Measurements from ENCODE around the gene AWAT1.
"Not testable (repeated sequence)": the region's sequence is repeated elsewhere in the genome, so short reads cannot be mapped to it uniquely, and the experiment has no call there.

Gene AWAT1

DNA sequence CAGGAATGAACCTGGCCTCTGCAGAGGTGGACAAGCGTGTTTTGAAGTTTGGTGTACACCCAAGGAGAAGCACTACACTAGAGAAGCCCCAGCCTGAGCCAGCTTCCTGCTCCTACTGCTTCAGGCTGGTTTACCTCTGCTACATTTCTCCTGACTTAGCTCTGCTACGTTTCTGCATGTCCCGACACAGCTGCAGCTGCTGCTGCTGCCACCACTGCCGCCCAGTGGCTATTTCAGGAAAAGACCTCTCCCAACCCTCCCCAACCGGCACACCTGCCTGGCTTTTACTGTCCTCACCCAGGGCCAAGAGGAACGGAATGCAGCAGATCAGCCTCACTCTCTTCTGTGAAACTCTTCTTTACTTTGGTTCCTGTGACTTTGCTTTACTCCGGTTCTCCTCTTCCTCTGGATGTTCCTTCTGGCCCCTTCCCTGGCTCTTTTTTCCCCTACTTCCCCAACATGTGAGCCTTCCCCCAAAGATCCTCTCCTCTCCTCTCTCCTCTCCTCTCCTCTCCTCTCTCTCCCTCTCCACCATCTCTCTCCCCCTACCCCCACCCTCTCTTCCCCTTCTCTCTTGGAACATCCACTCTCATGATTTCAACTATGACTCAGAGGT is 28.6 kb downstream of the AWAT1 start:
- peak; percentile 14 to 26 for DNase-seq (ENCODE audit: low read depth in 2 of 2)

DNA sequence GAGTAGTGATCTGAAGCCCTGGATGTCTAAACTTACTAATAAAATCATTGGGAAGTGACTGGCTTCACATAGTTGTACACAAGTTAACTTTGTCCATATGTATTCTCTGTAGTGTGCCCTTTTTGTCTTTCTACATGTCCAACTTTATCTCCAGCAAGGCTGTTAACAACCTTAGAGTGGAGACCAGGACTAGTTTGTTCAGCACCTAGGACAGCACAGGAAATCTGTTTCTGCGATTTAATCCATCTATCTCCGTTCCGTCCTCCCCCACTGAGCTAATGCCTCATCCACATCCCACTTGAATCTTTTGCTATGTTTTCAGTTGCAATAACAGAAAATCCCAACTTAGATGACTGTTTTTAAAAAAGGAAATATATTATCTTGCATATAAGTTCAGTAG is 30.3 kb downstream of the AWAT1 start:
- no peak for DNase-seq (ENCODE audit: low read depth in 2 of 2)

DNA sequence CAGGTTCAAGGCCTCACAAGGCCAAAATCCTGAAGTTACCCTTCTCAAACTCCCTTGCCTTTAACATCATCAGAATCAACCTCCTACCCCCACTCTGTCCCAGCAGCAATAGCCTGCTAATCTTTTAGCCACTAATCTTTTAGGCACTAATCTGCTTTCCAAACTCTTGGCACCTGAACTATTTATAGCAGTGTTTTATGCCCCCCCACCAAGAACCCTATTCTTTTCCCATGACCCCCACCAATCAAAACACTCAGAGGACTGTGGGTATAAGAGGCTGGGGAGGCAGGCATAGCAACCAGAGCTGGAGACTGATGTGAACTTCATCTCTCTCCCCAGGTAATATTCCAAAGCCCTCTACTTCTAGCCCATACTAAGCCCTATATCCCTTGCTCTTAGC is 33.6 kb downstream of the AWAT1 start, which contains the start of gene ARR3:
TSS of gene ARR3 (plus strand) at position 301 of the 400 bp plus-strand sequence. CDS start 1,052 bp downstream, outside the sequence.
- no peak for DNase-seq (ENCODE audit: low read depth in 2 of 2)

DNA sequence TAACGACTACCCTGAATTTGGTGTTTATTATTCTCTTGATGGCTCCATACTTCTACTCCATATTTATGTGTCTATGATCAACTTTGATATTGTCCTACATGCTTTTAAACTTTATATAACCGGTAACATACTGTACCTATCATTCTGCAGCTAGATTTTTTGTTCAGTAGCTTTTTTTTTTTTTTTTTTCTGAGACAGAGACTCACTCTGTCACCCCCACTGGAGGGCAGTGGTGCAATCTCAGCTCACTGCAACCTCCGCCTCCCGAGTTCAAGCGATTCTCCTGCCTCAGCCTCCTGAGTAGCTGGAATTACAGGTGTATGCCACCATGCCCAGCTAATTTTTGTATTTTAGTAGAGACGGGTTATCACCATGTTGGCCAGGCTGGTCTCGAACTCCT is 39.6 kb downstream of the AWAT1 start:
- DNase-seq (ENCODE audit: low read depth in 2 of 2) = not testable (repeated sequence)

DNA sequence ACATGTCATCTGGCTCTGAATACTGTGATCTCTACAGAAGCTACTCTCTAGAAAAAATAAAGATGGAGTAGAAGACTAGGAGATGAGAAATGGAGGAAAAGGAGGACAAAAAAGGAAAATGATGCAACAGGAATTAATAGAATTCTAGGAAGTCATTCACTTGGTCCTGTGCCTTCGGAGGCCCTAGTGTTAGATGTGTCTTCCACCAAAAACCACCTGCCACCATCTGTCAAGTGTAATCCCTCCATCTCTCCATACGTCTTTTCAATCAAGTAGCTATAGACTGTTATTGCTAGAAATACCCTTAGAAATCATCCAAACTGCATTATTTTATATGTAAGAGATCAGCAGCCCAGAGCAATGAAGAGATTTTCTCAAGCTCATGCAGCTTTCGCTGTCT is 44.6 kb downstream of the AWAT1 start:
- DNase-seq (ENCODE audit: low read depth in 2 of 2) = no peak

DNA sequence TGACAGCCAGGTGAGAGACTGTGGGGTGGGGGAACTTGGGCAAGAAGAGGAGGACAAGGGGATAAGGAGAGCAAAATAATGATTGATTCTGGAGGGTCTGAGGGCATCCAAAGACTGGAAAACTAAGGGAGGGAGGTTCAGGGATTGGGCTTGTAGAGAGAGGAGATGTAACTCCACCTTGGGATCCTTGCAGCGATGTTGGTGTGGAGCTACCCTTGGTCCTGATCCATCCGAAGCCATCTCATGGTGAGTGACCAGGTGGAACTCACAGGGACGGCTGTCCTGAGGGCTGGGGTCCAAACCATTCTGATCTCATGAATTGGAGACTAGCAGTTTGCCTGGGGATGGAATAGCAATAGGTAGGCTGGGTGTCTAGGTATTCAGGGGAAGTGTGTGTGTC is 46.1 kb downstream of the AWAT1 start:
- DNase-seq (ENCODE audit: low read depth in 2 of 2) = no peak

DNA sequence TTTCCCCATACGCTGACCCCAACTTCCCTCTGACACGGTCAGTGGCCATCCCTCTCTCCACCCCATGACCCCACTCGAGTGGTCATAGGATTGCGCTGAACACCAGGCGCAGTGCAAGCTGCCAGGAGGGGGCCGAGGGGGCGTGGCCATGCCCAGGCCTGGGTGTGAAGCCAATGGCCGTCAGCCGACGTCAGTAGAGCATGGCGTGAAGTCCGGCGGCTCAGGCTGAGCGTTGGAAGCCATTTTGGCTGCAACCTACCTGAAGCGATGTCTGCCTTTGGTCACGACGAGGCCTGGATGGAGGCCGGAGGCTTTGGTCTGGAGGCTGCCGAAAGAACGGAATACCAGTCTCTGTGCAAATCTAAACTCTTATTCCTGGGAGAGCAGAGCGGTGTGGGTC is 47.5 kb downstream of the AWAT1 start, which contains the start of gene RAB41:
TSS of gene RAB41 (plus strand) at position 222 of the 400 bp plus-strand sequence. CDS start at position 268, 46 bp downstream.
- no peak for DNase-seq (ENCODE audit: low read depth in 2 of 2)

DNA sequence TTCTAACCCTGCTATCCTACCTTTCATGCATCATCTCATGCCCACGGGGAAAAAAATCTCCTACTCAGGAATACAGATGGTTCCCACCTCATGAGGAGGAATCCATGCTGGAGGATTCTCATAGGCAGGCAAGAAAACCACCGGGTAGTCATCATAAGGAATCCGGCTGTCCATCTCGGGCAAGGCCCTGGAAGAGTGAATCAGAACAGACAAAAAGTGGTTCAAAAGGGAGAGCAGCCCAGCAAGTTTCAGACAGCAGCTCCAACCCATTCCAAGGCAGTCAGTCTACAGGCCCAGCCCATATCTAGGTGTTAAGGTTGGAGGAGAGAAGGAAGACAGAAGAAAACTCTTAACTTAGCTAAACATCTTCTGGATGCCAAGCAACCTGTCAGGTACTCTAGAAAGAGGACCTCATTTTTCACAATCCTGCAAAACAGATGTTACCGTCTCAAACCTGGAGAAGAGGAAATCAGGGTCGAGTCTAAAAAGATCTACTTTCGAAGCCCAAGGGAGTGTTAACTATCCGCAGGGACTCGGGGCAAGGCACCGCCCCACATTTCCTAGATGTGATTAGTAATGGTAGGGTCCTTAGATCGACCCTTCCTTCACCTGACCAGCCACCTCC is 54.8 kb downstream of the AWAT1 start:
- DNase-seq (ENCODE audit: low read depth in 2 of 2) = no peak

All from stimulated activated CD8-positive, alpha-beta memory T cell treated with anti-CD3 and anti-CD28 coated beads, Interleukin-2, amount 100 ng/mL, for 48 hours (primary cell).